Smooth muscle cell of the brain vasculature (primary cell): Measurements from ENCODE around the gene GMDS.

ENCODE experiments used
- DNase-seq: peaks from one replicate; pipeline ENCODE4 v3.0.0-alpha.2; 2012; ENCODE audit warnings: low read depth, low spot score

Gene GMDS

DNA sequence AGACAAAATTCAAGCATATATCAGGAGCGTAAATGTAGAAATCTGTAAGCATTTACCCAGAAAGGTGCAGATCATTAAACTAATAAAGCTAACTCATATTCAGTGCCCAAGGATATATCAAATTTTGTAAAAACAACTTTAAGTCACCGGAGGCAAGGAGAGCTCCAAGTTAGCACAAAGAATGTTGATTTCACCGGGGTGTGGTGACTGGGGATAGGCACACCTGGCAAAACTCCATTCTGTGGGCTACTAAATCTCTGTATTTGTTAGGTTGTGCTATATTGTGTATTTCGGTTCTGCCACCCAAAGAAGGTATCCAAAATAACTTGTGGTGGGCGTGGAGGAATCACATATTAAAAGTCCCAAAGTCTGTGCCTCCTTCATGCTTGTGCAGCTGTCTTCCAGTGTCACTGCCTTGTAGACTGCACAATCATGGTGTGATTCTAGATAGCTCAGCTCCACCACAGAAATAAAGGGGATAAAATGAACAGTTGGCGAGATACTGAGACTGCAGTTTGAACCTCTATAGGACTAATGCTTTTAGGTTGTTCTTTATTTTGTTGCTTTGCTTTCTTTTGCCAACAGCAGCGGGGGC is 111.6 kb downstream of the GMDS start:
- no peak for DNase-seq

DNA sequence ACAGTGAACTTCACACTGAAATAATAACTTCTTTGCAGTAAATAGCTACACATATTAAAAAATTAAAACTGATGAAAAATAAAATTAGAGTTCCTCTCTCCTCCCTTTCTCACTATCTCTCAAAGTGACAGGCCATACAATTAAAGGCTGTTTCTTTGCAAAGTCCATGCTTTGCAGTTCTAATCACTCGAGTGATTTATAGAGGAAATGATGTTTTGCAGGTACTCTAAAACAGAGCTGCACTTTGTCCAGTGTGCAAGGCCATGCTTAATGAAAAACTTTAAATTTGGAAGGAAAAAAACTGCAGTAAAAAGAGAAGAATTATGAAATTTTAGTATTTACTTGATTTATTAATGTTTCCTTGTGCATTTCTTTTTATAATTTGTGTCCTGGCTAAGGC is 112.5 kb downstream of the GMDS start:
- DNase-seq = no peak

DNA sequence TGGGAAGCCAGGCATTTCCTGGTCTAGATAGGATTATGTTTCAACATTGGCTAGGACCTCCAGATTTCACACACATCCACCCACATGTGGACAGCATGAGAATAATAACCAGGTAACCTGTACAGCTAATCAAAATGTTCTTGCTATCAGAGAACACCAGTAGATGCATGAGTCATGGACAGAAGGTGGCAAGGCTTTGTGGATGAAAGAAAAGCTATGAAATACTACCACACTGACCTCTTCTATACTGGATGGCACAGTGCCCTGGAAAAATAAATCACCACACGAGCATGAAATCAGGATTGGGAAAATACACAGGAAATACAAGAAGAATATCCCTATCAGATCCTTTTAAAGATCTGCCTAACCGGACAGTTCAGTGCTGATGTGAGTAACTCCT is 113.0 kb downstream of the GMDS start:
- no peak for DNase-seq

DNA sequence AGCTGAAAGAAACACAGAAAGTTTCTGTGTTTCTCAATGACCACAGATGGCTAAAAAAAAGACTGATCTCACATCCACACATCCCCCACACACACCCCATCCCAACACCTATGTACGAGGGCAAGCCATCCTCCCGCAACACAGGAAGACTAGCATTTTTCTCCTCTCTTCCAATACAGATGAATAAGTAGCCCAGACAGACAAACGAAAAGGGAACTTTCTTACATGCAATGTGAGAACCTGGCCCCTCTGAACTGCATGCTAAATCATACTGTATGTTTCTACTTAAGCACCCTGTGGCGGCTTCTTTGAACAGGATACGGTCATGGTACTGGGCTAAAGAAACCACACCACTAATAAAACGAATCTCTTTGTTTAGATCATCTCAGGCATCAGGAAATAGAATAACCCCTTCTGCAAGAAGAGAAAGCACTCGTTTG is 116.2 kb downstream of the GMDS start:
- DNase-seq = no peak

DNA sequence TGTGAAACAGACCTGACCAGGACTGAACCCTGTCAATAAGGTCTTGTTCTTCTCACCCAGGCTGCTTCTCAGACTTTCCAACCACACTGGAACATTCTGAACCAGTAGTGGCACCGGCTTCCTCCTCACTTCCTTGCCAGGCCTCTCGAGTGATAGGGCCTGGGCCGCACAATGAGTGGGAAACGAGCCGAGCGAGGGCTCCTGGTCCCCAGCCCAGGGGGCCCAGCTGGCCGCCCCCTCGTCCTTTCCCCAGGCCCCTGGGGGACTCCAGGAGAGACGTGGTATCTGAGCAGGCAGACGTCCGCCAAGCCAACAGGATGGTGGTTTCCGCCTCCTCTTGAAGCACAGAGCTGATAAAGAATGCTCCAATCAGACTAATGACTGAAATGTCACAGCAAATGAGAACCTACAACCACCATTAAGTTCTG is 117.9 kb downstream of the GMDS start:
- no peak for DNase-seq

DNA sequence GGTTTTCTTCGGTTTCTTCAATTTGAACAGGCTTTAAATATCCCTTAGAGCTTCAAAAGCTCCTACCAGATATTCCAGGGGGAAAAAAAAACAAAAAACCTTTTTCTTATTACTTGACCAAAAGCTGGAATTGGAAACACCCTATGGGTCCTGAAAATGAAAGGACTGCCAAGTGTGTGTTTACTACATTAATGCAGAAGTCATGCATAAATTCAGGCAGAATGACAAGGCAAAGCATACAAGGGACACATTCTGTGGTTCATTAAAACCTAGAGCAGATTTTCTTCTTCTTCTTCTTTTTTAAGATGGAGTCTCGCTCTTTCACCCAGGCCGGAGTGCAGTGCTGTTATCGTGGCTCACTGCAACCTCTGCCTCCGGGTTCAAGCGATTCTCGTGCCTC is 119.1 kb downstream of the GMDS start:
- DNase-seq = no peak

DNA sequence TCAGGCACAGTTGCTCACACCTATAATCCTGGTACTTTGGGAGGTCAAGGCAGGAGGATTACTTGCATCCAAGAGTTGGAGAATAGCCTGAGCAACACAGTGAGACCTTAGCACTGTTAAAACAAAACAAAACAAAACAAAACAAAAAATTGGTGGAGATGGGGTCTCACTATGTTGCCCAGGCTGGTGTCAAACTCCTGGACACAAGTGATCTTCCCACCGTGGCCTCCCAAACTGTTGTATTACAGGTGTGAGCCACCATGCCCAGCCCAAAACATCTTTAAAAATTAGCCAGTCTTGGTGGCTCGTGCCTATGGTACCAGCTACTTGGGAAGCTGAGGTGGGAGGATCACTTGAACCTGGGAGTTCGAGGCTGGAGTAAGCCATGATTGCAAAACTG is 120.2 kb downstream of the GMDS start:
- no peak for DNase-seq

DNA sequence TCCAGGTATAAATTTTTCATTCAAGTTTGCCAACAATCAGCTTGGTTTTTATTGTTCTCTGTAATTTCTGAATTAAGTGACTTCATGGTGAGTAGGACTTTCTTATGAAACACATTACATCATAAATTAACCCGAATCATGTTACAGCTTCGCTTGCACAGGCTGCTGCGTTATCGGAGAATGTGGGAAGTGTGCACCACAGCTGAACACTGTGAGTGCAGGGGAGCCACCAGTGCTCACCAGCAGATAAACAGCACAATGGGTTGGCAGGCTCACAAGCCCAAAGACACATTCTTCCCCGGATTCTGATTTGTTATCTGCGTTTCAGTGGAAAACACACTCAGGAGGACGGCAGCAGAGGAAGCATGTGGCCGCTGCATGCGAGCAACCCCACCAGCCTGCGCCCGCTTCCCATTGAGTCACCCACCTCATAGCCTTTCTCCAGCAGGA is 121.1 kb downstream of the GMDS start:
- no peak for DNase-seq

DNA sequence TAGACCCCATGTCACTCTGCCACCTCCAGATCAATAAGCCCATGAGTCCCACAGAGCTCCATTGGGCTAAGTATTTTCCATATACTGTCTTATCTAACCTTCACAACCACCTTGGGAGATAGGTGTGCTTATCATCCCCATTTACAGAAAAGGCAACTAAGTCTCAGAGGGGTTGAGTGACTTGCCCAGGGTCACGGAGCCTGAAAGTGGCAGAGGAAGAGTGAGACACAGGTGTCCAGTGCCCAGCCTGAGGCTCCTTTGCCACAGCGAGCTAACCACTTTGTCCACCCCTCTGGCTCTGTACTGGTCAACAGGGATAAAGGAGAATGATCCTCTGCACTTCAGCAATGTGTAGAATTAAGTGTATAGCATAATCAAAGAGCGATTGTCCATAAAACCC is 124.5 kb downstream of the GMDS start:
- no peak for DNase-seq

DNA sequence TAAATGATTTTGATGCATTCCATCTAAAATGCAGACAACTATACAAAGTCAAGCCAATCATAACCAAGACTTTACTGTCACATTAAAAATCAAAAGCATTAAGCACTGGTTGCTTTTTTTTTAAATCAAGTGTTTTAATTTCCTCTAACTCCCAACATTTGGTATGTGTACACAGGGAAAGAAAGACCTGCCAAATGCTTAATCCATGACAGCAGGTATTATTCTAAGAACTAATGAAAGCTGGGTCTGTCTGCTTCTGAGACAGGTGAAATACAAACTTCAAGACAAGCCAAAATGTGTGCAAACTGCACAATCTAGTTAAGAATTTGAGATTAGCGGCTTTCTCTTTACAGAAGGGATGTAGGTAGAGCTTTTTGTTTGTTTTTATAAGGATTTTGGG is 126.1 kb downstream of the GMDS start:
- no peak for DNase-seq

DNA sequence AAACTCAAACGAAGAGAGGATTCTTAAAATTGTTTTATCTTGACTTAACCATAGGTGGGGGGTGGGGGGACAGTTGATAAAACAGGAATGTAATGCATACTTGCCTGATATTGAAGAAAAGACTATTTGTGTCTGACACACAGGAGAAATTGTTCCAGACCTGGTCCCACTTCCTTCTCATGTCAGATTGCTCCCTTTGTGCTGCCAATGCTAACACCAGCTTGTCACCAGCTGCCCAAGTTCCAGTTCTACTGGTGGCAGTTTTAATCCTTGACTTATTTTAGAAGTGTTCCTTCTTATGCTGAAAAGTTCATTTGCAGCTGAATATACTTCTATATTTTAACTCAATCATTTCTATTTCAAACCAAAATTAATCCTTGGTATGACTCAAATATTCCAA is 127.3 kb downstream of the GMDS start:
- no peak for DNase-seq

DNA sequence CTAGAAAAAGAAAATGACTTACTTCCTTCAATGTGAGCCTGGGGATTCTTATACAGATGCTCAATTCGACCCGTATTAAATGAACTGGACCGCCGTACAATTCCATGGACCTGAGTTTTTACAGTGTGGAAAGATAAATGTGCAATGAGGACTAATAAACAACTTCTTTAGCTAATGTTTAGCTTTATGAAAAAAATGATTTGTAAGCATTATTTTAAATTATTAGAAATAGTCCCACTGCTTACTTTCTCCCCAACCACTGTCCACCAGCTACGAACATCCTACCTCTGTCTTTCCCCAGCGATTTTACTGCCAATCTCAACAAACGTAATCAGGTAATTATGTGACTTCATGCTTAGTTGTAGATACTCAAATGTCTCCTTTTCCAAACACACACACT is 128.0 kb downstream of the GMDS start:
- DNase-seq = no peak

DNA sequence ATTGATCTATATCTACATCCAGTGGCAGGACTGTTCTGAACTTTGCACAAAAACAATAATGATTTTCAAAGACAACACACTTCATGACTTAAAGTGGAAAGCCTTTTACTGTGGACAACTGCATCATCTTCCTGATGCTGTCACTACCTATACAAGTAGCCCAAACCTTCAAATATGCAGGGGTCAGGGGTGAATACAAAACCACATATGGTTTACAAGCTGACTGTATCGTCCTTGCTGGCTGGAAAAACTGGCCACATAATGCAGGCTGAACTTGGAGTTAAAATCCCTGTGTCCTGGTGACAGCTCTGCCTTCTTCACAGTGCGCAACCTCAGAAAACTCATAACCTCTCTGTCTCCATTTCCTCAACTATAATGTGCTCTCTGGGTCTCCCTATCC is 128.9 kb downstream of the GMDS start:
- DNase-seq = no peak

DNA sequence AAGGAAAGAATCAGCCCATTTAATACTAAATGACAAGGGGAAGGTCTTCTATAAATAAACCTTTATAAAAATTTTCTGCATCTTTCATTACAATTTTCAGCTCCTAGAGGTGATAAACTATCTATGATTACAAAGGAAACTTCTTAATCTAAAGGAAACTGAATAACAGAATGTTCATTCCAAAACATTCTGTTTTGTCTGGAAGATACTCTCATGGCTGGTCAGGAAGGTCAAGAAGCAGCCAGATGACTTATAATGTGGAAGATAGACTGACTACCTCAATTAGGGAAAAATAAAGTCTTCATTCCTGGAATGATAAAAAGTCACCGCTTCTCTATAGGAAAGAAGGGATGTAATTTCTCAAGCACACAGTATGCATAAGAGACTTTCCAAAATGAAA is 131.3 kb downstream of the GMDS start:
- no peak for DNase-seq

DNA sequence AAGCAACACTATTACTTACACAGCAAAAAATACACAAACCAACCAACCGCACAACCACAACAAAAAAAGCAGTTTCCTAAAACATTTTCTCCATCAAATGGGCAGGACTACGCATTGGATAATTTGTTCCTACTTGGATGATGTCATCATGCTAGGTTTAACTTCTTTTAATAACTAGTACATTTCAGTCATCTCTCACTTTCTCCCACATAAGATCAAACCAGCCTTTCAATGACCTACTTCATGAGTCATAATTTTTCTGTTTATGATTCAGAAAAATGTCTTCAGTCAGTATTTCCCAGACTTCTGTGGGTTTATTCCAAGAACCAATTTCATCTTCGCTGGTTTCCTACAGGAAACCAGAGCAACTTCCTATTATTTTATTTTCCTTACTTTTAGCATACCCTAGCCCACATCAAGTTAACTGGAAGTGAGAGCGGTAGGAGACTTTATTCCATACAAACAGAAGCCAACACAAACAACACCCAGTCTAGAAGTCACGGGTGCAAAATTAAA is 134.2 kb downstream of the GMDS start:
- no peak for DNase-seq

DNA sequence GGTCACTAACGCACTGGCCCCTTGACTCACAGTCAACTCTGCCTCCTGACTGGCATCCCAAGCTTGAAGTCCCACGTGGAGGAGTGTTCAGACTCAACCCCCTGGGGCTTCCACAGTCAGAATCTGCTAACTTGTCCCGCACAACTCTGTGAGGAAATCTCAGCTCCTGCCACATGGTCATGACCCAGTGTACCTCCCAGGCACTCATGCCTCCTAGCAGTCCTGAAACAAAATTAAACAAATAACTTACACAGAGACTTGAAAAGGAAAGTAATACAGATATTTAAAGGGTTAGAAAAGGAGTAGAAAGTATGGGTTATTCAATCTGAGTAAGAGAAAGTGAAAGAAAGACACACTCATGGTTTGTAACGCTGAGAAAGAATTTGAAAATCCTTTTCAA is 134.9 kb downstream of the GMDS start:
- DNase-seq = no peak

DNA sequence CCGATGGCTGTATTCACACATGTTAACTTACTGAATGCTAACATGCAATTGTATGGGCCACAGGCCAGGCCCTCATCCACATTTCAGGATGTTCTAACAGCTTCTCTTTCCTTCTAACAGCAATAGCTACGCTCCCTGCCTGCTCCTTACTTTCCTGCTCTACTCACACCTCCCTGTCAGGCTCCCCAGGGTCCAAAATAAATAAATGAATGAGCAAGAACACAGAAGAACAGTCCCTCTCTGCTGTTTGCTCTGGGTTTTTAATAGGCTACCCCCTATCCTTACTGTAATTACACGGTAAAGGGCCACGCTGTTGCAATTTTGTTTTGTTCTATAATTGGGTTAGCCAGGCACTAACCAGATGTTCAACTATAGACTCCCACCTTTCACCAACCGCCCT is 135.6 kb downstream of the GMDS start:
- DNase-seq = no peak

DNA sequence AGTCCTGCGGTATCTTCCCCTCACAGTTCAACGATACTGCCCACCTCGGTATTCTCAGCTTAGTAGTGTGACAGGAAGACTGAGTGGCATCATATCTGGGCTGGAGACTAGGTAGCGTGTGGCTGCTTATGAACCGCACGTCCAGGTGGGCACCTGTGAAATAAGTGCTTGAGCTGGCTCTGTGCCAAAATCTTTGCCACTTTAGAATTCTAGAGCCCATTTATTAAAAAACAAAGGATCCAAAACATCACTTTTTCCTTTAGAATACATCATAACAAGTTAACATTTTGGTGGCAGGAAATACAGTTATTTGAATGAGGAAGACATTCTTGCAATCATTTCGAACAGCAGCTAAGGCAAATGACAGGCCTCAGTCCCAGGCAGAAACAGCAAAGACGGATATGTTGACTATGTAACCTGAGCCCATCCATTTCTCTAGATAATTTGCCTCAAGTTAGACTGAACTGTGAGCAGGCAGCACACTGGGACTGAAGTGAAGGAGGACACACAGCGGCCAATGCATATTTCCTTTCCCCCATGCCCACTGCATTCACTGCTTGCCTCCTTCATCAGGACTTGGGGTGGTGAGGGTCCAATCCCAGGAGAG is 136.6 kb downstream of the GMDS start:
- no peak for DNase-seq

DNA sequence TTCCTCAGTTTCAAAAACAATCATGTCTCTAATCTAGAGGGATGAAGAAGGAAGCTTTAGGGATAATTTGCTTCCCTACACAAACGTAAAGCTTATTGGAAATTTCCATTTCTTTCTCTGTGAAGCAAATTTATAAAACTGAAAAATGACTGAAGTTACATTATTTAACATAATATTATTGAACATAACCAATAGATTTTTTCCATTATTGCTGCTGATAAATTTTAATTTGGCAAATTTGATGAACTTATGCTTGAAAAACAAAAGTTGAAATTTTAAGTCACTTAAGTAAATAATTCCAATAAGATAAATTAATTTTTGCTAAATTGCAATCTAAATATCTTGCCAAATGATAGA is 140.9 kb downstream of the GMDS start:
- no peak for DNase-seq

DNA sequence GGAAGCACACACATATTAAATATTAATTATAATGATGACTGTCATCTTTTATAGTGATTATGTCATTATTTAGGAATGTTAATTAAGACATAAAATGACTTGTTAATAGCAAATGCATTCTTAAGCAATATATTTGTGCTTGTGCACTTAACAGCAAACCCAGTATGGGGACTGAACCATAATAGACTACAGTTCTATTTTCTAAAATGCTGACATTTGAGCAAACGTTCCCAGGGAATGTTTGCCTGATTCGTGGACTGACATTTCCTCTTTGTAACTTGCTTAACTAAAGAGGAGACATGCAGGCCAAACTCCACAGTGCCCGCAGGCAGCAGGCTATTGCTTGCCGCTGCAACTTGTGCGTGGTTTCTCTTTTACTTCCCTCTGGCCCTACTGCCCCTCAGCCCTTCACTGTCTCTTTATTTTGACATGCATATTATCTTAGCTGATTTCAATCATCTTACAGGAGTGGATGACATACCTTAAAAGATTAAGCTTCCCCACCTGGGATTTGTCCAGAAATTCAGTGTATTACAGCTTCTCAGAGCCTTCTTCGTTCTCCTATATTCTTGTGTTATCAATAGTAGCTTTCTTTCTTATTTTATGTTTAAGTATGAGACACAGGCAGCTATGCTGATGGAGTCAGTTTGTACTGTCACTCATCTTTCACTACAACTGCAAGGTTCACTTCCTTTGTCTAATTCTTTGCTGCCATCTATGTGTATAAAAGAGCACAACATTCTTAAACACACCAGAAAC is 141.5 kb downstream of the GMDS start:
- DNase-seq = peak; percentile 59

DNA sequence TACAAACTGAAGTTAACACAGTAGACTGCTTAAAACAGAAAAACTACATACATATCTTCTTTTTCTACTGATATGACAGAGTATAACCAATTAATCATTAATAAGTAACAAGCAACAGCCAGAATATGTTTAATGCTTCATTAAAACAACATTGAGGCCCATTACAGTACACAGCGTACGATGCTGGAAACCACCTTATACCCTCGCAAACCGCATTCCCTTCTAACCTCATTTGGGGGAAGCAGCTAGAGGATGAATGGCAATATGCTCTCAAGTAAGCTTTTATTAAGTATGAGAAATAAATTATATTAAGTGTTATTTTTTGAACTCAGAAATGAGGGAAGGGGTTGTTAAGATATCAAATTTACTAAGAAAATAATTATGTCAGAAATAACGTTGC is 142.4 kb downstream of the GMDS start:
- DNase-seq = no peak

DNA sequence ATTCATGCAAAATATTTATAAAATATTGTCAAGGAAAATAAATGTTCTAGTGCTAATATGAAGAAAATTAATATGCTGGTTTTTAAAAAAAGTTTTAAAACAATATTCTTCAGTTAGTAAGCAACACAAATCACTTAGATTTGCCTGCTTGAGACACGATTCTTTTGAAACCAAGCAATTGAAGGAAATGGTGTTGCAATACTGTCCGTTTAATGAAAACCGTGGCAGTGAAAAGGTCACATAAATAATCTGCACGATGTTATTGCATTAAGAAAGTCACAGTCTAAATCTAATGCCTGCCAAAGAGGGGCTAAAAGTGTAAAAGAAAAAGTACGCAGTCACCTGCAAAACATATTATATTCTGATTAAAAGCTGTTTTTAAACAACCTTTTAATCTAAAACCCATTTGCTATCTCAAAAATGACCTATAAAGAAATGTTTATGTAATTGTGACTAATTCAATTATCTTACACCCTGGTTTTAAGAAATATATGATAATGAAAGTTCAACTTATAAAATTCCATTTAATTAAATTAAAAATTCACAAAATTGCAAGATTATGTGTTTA is 143.0 kb downstream of the GMDS start:
- DNase-seq = no peak

DNA sequence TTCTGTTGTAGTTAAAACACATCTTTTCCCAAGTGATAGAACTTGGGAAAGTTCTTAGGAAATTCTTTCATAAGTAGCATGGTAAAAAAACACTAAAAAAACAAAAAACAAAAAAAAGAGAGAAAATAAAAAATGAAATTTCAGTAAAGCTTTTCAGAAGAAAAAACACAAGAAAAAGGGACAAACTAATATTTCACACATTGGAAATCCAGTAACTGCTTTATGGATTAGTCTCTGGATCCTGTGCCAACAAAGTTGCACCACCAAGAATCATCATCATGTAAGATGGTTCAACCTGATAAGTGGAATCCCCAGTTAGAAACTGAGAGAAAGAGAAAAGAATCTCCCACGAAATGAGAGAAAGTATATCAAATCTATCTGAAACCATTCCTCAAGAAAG is 144.2 kb downstream of the GMDS start:
- no peak for DNase-seq
